ENCODE measurements around the gene KCTD5.

The KCTD5 gene

DNA sequence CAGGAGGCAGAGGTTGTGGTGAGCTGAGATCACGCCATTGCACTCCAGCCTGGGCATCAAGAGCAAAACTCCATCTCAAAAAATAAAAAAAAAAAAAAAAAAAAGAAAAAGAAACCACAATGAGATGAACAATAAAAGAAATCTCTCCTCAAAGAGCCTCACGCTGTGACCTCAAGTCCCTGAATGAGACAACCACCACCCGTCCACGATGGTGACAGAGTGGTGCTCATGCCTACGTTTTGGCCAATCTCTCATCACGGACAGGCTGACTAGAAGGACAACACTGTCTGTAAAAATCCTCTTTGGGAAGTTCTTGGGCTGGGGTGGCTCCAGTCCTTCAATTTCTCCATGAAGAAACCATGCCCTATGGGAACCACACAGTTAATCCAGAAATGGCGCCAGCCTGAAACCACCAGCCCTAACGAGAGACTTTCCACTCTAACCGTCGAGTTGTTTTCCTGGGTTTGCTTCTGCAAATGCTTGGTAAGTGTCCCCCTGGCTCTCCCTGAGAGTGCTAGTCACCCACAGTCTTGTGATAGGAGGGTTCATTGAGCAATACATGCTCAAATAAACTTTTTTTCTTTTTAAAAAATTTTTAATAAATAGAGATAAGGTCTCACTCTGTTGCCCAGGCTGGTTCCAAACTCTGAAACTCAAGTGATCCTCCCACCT lies 52.7 kb downstream of the KCTD5 start:
- no peak for DNase-seq

GRCh38 chr16:2736476-2737237 lies 54.3 kb downstream of the KCTD5 start:
- DNase-seq: no peak

DNA sequence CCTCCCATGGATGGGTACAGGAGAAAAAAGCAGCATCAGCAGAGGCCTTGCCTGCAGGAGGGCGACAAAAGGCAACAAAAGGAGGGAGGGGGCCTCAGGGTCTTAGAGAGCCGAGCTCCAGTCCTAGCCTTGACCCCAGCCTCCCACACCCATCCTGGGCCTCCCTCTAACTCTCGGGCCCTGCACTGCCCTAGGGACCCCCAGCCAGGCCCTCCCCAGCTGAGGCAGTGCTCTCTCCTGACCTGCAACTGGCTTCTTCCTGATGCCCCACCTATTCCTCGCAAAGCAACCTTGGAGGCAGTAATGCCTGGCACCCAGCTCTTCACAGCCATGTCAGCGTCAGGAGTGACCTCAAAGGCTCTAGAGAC lies 54.9 kb downstream of the KCTD5 start:
- DNase-seq: no peak

GRCh38 chr16:2737895-2738418 lies 55.6 kb downstream of the KCTD5 start:
- no peak for DNase-seq

DNA sequence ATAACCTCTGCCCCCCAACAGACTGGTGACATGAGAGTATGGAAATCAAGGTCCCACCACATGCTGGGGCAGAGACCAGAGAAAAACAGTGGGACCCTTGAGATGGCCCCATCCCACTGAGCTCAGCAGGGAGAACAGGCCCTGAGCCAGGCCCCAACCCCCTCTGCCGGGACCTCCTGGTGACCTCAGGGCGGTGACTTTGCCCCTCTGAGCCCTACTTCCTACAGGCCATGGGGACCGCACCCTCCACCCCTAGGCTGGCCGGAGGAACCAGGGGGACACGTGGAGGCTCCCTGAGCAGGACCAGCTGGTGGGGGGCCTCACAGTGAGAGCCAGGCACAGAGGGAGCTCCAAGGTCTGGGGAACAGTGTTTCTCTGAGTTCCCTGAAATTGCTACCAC lies 56.3 kb downstream of the KCTD5 start:
- no peak for DNase-seq

GRCh38 chr16:2739625-2740430 lies 57.5 kb downstream of the KCTD5 start:
- DNase-seq: no peak

- no peak for DNase-seq
Measured at GRCh38 chr16:2740476-2740875, 58.2 kb downstream of the KCTD5 start.

GRCh38 chr16:2741168-2741567 lies 58.8 kb downstream of the KCTD5 start:
- DNase-seq: no peak

DNA sequence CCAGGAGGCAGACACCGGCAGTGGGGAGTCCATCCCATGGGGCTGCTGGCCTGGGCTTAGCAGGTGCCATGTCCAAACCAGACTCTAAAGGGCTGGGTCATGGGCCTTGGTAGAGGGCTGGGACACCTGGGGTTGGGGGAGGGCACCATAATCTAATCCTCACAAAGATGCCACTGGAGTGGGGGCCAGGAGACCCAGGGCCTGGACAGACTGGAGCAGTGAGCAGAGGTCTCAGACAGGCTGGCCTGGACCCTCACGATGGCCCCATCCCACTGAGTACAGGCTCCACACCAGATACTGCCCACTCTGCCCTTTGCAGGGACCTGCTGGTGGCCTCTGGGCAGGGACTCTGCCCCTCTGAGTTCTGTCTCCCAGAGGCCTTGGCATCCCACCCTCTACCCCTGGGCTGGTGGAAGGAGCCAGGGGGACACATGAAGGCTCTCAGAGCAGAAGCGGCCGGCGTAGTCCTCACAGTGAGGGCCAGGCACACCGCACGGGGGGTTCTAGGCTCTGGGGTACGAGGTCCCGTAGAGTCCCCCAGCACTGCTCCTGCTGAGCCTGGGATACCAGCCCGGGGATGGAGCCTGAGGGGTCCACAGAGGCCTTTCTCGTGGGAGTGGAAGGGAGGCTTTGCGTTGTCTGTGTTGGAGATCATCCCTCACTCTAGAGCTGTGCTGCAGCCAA lies 60.1 kb downstream of the KCTD5 start:
- no peak for DNase-seq

- no peak for DNase-seq
Measured at GRCh38 chr16:2743007-2743810, 60.9 kb downstream of the KCTD5 start.

- no peak for DNase-seq
Measured at GRCh38 chr16:2744711-2745110, 62.4 kb downstream of the KCTD5 start.

- DNase-seq: no peak
Measured at GRCh38 chr16:2745116-2745890, 63.0 kb downstream of the KCTD5 start.

DNA sequence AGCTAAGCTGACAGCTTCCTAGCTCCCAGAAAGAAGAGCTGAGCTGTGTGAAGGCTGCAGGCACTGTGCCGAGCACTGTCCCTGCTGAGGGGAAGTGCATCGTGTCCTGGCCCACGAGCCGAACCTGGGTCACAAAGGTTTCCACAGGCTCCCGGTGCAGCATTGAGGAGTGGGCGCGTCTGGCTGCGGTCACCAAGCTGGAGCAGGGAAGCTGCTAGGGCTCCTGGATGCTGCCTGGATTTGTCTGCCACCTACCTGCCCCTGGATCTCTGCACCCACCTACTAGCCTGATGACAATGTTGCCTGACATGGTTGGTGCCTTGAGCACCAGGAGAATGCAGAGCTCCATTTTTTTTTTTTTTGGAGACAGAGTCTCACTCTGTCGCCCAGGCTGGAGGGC lies 63.6 kb downstream of the KCTD5 start:
- no peak for DNase-seq

- DNase-seq: no peak
Measured at GRCh38 chr16:2748757-2749455, 66.6 kb downstream of the KCTD5 start.

DNA sequence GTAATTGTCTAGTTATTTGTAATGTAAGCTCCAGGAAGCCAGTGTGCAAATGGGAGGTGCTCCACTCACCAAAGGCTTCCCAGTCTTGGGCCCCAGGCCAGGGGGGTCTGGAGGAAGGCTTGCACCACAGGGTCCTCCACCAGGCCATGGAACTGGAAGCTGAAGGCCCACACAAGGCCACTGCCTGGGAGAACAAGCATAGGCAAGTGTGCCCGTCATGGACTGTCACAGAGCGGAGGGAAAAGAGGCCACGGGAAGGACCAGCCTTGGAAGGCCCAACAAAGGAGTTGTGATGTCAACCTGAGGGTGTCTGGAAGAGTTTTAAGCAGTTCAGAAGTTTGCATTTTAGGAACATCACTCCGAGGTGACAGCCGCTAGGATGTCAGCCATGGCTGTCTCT lies 67.2 kb downstream of the KCTD5 start:
- no peak for DNase-seq

GRCh38 chr16:2749936-2750335 lies 67.6 kb downstream of the KCTD5 start:
- DNase-seq: no peak

- DNase-seq: peak; percentile 84
Measured at GRCh38 chr16:2751577-2752034, 69.3 kb downstream of the KCTD5 start.

- DNase-seq: peak; percentile 94
Measured at GRCh38 chr16:2752035-2752849, 69.9 kb downstream of the KCTD5 start, which contains the start of gene SRRM2. TSS of gene SRRM2 (plus strand) at chr16:2752638. CDS start at chr16:2756365, 3,727 bp downstream.
